Nephron progenitor cell (in vitro differentiated cells): Measurements from ENCODE around the gene JMJD1C.

Source experiments
- DNase-seq: peaks from one replicate; pipeline ENCODE4 v3.0.0; 2021
- H3K27ac Mint-ChIP-seq: 2 replicates; pipeline ENCODE4 v1.8.0; 2021; ENCODE audit warnings: mild to moderate bottlenecking, moderate library complexity, mixed read lengths
- H3K27me3 Mint-ChIP-seq: 2 replicates; pipeline ENCODE4 v1.8.0; 2021; ENCODE audit warnings: mild to moderate bottlenecking, low read depth, mixed read lengths; ENCODE audit not compliant: poor library complexity
- H3K36me3 Mint-ChIP-seq: 2 replicates; pipeline ENCODE4 v1.8.0; 2021; ENCODE audit warnings: low read depth, mixed read lengths
- H3K4me1 Mint-ChIP-seq: 2 replicates; pipeline ENCODE4 v1.8.0; 2021; ENCODE audit warnings: mixed read lengths
- H3K4me3 Mint-ChIP-seq: 2 replicates; pipeline ENCODE4 v1.8.0; 2021; ENCODE audit warnings: mild to moderate bottlenecking, moderate library complexity, mixed read lengths
- H3K9me3 Mint-ChIP-seq: 2 replicates; pipeline ENCODE4 v1.8.0; 2021; ENCODE audit warnings: mild to moderate bottlenecking, moderate library complexity, mixed read lengths
- CTCF ChIP-seq: fragments of 200-600 bp; sonication (generic); IDR thresholded peaks from 2 replicates; pipeline ENCODE4 v1.5.0; 2021; ENCODE audit warnings: antibody characterized with exemption

Gene JMJD1C

DNA sequence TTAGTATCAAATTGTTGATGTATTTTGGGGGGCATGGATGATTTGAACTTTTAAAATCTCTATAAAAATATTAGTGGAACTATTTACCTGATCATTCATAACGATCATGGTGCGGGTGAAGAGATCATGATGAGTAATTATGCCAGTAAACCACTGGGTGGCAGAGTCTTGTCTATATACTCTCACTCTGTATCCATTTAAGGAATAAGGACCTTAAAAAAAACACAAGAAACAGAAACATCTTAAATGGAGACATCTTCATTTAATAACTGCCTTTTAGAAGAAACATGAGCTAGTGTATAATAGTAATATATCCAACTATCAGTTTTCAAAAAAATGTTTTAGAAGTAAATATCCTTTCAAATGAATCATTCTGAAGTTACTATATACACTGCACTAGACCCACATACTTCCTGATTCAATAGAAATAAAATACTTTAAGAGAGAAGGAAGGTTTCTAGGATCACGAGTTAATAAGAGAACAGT, 248.6 kb downstream of the JMJD1C start:
- H3K27ac Mint-ChIP-seq = no peak overlapping the region
- peaks cover 12% of the 10 kb centered on the region for H3K4me1 Mint-ChIP-seq
- no peak overlapping the region for H3K4me3 Mint-ChIP-seq
- TF ChIP-seq CTCF = peak; percentile 57
- no peak for DNase-seq
- H3K36me3 Mint-ChIP-seq = peaks cover 60% of the 10 kb centered on the region
- no peaks in the 10 kb centered on the region for H3K9me3 Mint-ChIP-seq
- no peaks in the 10 kb centered on the region for H3K27me3 Mint-ChIP-seq

DNA sequence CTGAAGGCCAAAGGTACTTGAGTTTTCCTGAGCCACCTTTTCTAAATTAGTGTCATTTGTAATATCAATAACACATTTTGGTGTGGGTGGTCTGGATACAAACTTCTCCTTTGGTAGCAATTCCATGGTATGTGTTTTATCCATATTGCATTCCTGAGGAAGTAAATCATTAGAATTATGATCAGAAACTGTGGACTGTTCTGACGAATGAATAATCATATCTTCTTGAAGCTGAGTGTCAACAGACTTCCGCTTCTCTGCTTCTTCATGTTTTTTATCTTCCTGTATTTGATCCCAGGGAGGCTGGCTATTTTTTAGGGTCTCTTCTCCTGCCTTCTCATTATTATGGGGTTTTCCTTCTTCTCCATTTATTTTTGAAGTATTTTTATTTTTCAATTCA, 251.2 kb downstream of the JMJD1C start:
- peaks cover 58% of the 10 kb centered on the region for H3K36me3 Mint-ChIP-seq
- H3K4me3 Mint-ChIP-seq = no peak overlapping the region
- peaks cover 24% of the 10 kb centered on the region for H3K4me1 Mint-ChIP-seq
- no peaks in the 10 kb centered on the region for H3K27me3 Mint-ChIP-seq
- DNase-seq = no peak
- TF ChIP-seq CTCF = no peak
- peaks cover 5% of the 10 kb centered on the region for H3K9me3 Mint-ChIP-seq
- H3K27ac Mint-ChIP-seq = peak overlapping the region; percentile 24

GRCh38 chr10:63213489-63213888, 252.3 kb downstream of the JMJD1C start:
- TF ChIP-seq CTCF = no peak
- Mint-ChIP-seq H3K36me3 (peaks cover 59% of the 10 kb centered on the region), H3K4me3 (no peak overlapping the region), H3K9me3 (peaks cover 5% of the 10 kb centered on the region), H3K27ac (no peak overlapping the region), H3K4me1 (peaks cover 35% of the 10 kb centered on the region), H3K27me3 (no peaks in the 10 kb centered on the region)
- no peak for DNase-seq

- DNase-seq = no peak
- peak overlapping the region; percentile 70 for H3K27ac Mint-ChIP-seq
Measured at GRCh38 chr10:63210611-63211196, 255.1 kb downstream of the JMJD1C start.

GRCh38 chr10:63209705-63210104, 256.1 kb downstream of the JMJD1C start:
- TF ChIP-seq CTCF = no peak
- Mint-ChIP-seq H3K36me3 (peaks cover 67% of the 10 kb centered on the region), H3K4me1 (peaks cover 33% of the 10 kb centered on the region), H3K27ac (peak overlapping the region; percentile 41), H3K4me3 (no peak overlapping the region), H3K27me3 (no peaks in the 10 kb centered on the region), H3K9me3 (peaks cover 5% of the 10 kb centered on the region)
- no peak for DNase-seq

More at GRCh38 chr10:63210611-63211196, 255.1 kb downstream of the JMJD1C start:
- no peaks in the 10 kb centered on the region for H3K27me3 Mint-ChIP-seq
- H3K36me3 Mint-ChIP-seq = peaks cover 71% of the 10 kb centered on the region
- peaks cover 33% of the 10 kb centered on the region for H3K4me1 Mint-ChIP-seq
- no peak overlapping the region for H3K4me3 Mint-ChIP-seq
- H3K9me3 Mint-ChIP-seq = peaks cover 5% of the 10 kb centered on the region
- TF ChIP-seq CTCF = no peak

- H3K4me3 Mint-ChIP-seq = peak overlapping the region; percentile 56
- peak; percentile 45 for DNase-seq
- H3K9me3 Mint-ChIP-seq = peaks cover 5% of the 10 kb centered on the region
- H3K36me3 Mint-ChIP-seq = peaks cover 59% of the 10 kb centered on the region
- TF ChIP-seq CTCF = no peak
- no peaks in the 10 kb centered on the region for H3K27me3 Mint-ChIP-seq
- H3K27ac Mint-ChIP-seq = peak overlapping the region; percentile 62
- peaks cover 33% of the 10 kb centered on the region for H3K4me1 Mint-ChIP-seq
Measured at GRCh38 chr10:63208986-63209385, 256.8 kb downstream of the JMJD1C start.
